Activated T-helper 1 cell treated with anti-CD3 and anti-CD28 coated beads, Interleukin-12 subunit alpha, Interleukin-12 subunit beta, Interleukin-2, Interleukin-4 antibody, amounts not matched to agents 30 ng/mL and 10 ng/mL and 1 ng/mL, durations not matched to agents 14 hours and 24 hours and 36 hours (primary cell): Measurements from ENCODE around the gene SLC35A3. TPM values are rescaled to one million over a fixed set of nuclear protein-coding genes. Genes with fewer than 3 reads are reported as not detected.

Experiments used
- DNase-seq: peaks from one replicate; pipeline ENCODE4 v3.0.0; 2021; ENCODE audit warnings: low spot score
- H3K27ac Mint-ChIP-seq: one replicate; pipeline ENCODE4 v1.8.0; 2021; ENCODE audit warnings: mild to moderate bottlenecking, mixed read lengths
- H3K27me3 Mint-ChIP-seq: one replicate; pipeline ENCODE4 v1.8.0; 2022; ENCODE audit warnings: mild to moderate bottlenecking, moderate library complexity, mixed read lengths; ENCODE audit not compliant: insufficient read depth
- H3K36me3 Mint-ChIP-seq: one replicate; pipeline ENCODE4 v1.8.0; 2021; ENCODE audit warnings: low read depth, mixed read lengths
- H3K4me1 Mint-ChIP-seq: one replicate; pipeline ENCODE4 v1.8.0; 2021; ENCODE audit warnings: low read depth, mixed read lengths
- H3K4me3 Mint-ChIP-seq: one replicate; pipeline ENCODE4 v1.8.0; 2021; ENCODE audit warnings: mild to moderate bottlenecking, moderate library complexity, mixed read lengths
- H3K9me3 Mint-ChIP-seq: one replicate; pipeline ENCODE4 v1.8.0; 2021; ENCODE audit warnings: mixed read lengths
- intact Hi-C: fragments of 100-400 bp; cut with micrococcal nuclease; formaldehyde crosslinking; loops from one replicate; pipeline ENCODE4 v1.15.1; 2024
- total RNA-seq: library from RNA; stranded (reverse); gene quantifications from 2 replicates; pipeline ENCODE4 v1.2.3, GENCODE V29; 2022

SLC35A3 gene
- 16.0 and 16.3 TPM in 2 replicates for total RNA-seq

GRCh38 chr1:99969729-99970621 lies at the start of gene SLC35A3:
SLC35A3 (plus strand) TSS chr1:99969996; CDS start chr1:99993555, 23,559 bp downstream.
- no peaks in the 10 kb centered on the region for H3K27me3 Mint-ChIP-seq
- intact Hi-C loops, result loop anchor here (1.0 to 10.0 kb wide), 6 partner anchors 69 to 925 kb away; partner anchors contain the start of genes AGL, EXTL2, SLC30A7 and TRMT13
- H3K27ac Mint-ChIP-seq, result peak within 1 kb of the TSS; percentile 95
- H3K4me3 Mint-ChIP-seq, result peak within 1 kb of the TSS; percentile 99
- H3K9me3 Mint-ChIP-seq, result no peaks in the 10 kb centered on the region
- peak; percentile 73 for DNase-seq
- no peaks in the 10 kb centered on the region for H3K36me3 Mint-ChIP-seq
- H3K4me1 Mint-ChIP-seq, result peaks cover 22% of the 10 kb centered on the region

GRCh38 chr1:99934801-99935200 lies 35.0 kb upstream of the SLC35A3 start:
- Mint-ChIP-seq H3K27me3 (peaks cover 6% of the 10 kb centered on the region), H3K4me1 (no peaks in the 10 kb centered on the region), H3K27ac (no peak overlapping the region), H3K9me3 (no peaks in the 10 kb centered on the region), H3K4me3 (no peak overlapping the region), H3K36me3 (no peaks in the 10 kb centered on the region)
- no peak for DNase-seq
- intact Hi-C loops, result no loop called here

DNA sequence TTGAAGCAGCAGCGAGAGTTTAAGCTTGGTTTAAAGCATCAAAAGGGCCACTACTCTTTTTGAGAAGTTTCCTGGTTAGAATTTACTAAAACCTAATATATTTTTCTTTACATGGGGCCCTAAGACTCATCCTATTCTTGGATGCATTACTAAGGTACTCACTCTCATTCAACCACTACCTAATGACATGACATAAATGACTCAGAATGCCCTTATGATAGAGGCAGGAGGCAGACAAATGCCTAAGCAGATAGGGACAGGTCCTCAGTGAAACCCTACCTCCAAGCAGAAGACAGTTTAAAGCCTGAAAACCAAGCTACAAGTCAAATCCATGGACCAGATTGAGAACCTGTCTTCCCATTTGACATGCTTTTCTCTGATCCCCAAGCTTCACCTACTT lies 34.3 kb upstream of the SLC35A3 start:
- Mint-ChIP-seq H3K27me3 (peaks cover 5% of the 10 kb centered on the region), H3K4me3 (no peak overlapping the region), H3K27ac (no peak overlapping the region), H3K4me1 (no peaks in the 10 kb centered on the region), H3K9me3 (no peaks in the 10 kb centered on the region), H3K36me3 (no peaks in the 10 kb centered on the region)
- DNase-seq, result no peak
- intact Hi-C loops, result no loop called here

DNA sequence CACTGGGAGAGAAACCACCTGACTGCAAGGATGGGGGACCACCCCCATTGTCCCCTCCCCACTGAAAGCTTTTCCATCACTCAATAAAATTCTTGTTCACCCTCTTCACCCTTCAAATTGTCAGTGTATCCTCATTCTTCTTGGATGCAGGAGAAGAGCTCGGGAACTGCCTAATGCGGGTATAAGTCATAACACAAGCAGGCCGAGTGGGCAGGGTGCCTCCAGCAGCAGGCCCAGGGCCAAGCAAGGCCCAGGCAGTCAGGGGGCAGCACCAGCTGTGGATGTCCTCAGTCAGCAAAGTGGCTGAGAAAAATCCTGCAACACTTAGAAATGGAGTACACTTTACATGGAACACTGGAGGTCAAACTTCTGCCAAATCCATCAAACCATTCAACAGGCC lies 33.7 kb upstream of the SLC35A3 start:
- DNase-seq, result no peak
- H3K4me1 Mint-ChIP-seq, result no peaks in the 10 kb centered on the region

DNA sequence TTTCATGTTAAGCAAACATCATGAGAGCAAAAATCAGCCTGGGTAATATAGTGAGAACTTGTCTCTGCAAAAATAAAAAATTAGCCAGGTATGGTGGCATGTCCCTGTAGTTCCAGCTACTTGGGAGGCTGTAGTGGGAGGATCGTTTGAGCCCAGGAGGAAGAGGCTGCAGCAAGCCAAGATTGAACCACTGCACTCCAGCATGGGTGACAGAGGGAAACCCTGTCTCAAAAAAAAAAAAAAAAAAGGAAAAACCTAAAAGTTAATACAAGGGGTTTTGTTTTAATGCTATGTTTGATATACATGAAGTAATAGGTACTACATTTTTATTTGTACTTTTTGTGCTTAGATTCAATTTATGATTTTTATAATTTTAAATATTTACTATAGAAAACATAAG lies 27.1 kb upstream of the SLC35A3 start:
- Mint-ChIP-seq H3K4me1 (no peaks in the 10 kb centered on the region), H3K36me3 (no peaks in the 10 kb centered on the region)

More for the DNA sequence above, 33.7 kb upstream of the SLC35A3 start:
- intact Hi-C loops, result no loop called here
- Mint-ChIP-seq H3K4me3 (no peak overlapping the region), H3K27ac (no peak overlapping the region), H3K36me3 (no peaks in the 10 kb centered on the region), H3K27me3 (peaks cover 5% of the 10 kb centered on the region), H3K9me3 (no peaks in the 10 kb centered on the region)

GRCh38 chr1:99943223-99943794 lies 26.5 kb upstream of the SLC35A3 start:
- no peak for DNase-seq
- intact Hi-C loops, result no loop called here
- H3K36me3 Mint-ChIP-seq, result no peaks in the 10 kb centered on the region
- H3K27me3 Mint-ChIP-seq, result peaks cover 3% of the 10 kb centered on the region
- no peak overlapping the region for H3K27ac Mint-ChIP-seq
- H3K4me1 Mint-ChIP-seq, result no peaks in the 10 kb centered on the region
- H3K9me3 Mint-ChIP-seq, result no peaks in the 10 kb centered on the region
- H3K4me3 Mint-ChIP-seq, result no peak overlapping the region

More for the DNA sequence above, 27.1 kb upstream of the SLC35A3 start:
- Mint-ChIP-seq H3K27me3 (peaks cover 2% of the 10 kb centered on the region), H3K4me3 (no peak overlapping the region), H3K27ac (no peak overlapping the region), H3K9me3 (no peaks in the 10 kb centered on the region)
- DNase-seq, result no peak
- intact Hi-C loops, result no loop called here

- intact Hi-C loops, result no loop called here
- no peak overlapping the region for H3K4me3 Mint-ChIP-seq
- H3K9me3 Mint-ChIP-seq, result no peaks in the 10 kb centered on the region
- peaks cover 3% of the 10 kb centered on the region for H3K27me3 Mint-ChIP-seq
- H3K27ac Mint-ChIP-seq, result no peak overlapping the region
- no peaks in the 10 kb centered on the region for H3K36me3 Mint-ChIP-seq
- H3K4me1 Mint-ChIP-seq, result no peaks in the 10 kb centered on the region
- DNase-seq, result no peak
Measured at GRCh38 chr1:99944192-99944591, 25.6 kb upstream of the SLC35A3 start.

GRCh38 chr1:99945174-99945573 lies 24.6 kb upstream of the SLC35A3 start:
- peaks cover 3% of the 10 kb centered on the region for H3K27me3 Mint-ChIP-seq
- H3K9me3 Mint-ChIP-seq, result no peaks in the 10 kb centered on the region
- H3K4me1 Mint-ChIP-seq, result no peaks in the 10 kb centered on the region
- H3K4me3 Mint-ChIP-seq, result no peak overlapping the region
- H3K27ac Mint-ChIP-seq, result no peak overlapping the region
- intact Hi-C loops, result no loop called here
- DNase-seq, result no peak
- no peaks in the 10 kb centered on the region for H3K36me3 Mint-ChIP-seq

- Mint-ChIP-seq H3K36me3 (no peaks in the 10 kb centered on the region), H3K27ac (no peak overlapping the region), H3K4me3 (no peak overlapping the region), H3K9me3 (no peaks in the 10 kb centered on the region), H3K4me1 (no peaks in the 10 kb centered on the region), H3K27me3 (peaks cover 1% of the 10 kb centered on the region)
- intact Hi-C loops, result no loop called here
- DNase-seq, result no peak
Measured at GRCh38 chr1:99950486-99950885, 19.3 kb upstream of the SLC35A3 start.

DNA sequence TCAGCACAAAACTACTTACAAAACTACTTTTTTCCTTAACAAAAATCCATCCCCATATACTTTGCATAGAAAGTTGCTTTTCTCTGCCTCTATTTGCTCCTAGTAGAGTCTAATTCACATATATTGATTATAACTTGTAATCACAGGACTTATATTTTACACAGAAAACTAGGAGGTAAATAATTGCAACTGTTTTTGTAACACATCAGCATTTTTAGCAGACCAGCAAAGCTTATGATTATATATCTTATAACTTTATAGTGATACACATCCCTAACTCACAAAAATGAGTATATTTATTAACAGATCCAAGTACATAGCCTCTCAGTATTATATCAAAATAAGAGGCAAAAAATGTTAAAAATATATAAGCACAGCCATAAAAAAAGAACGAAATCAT lies 17.3 kb upstream of the SLC35A3 start:
- Mint-ChIP-seq H3K4me1 (no peaks in the 10 kb centered on the region), H3K36me3 (no peaks in the 10 kb centered on the region), H3K27me3 (peaks cover 1% of the 10 kb centered on the region), H3K27ac (no peak overlapping the region), H3K4me3 (no peak overlapping the region), H3K9me3 (no peaks in the 10 kb centered on the region)
- intact Hi-C loops, result no loop called here
- no peak for DNase-seq

GRCh38 chr1:99955375-99955774 lies 14.4 kb upstream of the SLC35A3 start:
- intact Hi-C loops, result no loop called here
- Mint-ChIP-seq H3K36me3 (no peaks in the 10 kb centered on the region), H3K27me3 (no peaks in the 10 kb centered on the region), H3K9me3 (no peaks in the 10 kb centered on the region), H3K27ac (no peak overlapping the region), H3K4me3 (no peak overlapping the region), H3K4me1 (no peaks in the 10 kb centered on the region)
- no peak for DNase-seq

DNA sequence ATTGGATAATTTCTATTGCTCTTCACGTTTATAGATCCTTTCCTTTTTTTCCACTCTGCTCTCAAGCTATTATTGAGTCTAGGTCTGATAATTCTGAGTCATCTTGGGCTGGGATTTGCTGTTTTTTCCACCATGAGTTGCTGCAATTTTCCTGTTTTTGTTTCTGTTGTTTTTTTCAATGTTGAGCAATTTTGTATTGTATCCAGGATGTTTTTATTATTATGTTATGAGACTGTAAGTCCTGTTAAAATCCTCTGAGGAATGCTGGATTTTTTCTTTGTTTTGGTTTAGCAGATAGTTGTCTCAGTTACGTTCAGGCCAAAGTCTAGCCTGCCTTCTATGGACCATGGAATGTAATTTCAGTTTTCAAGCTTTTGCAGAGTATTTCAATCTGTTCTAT lies 13.0 kb upstream of the SLC35A3 start:
- intact Hi-C loops, result no loop called here
- Mint-ChIP-seq H3K4me3 (no peak overlapping the region), H3K9me3 (no peaks in the 10 kb centered on the region), H3K27me3 (no peaks in the 10 kb centered on the region), H3K36me3 (no peaks in the 10 kb centered on the region), H3K27ac (no peak overlapping the region), H3K4me1 (no peaks in the 10 kb centered on the region)
- DNase-seq, result no peak

GRCh38 chr1:99957818-99958217 lies 12.0 kb upstream of the SLC35A3 start:
- Mint-ChIP-seq H3K27ac (no peak overlapping the region), H3K4me3 (no peak overlapping the region), H3K9me3 (no peaks in the 10 kb centered on the region), H3K27me3 (no peaks in the 10 kb centered on the region), H3K36me3 (no peaks in the 10 kb centered on the region), H3K4me1 (no peaks in the 10 kb centered on the region)
- intact Hi-C loops, result no loop called here
- DNase-seq, result no peak
